DLD1 (cell line): Measurements from ENCODE around the gene SLC23A2.

Source experiments
- in situ Hi-C: cut with HindIII; loops from 2 replicates; pipeline ENCODE4 v1.10.0; 2017; ENCODE audit warnings: low sequenced_read_pairs

The SLC23A2 gene

DNA sequence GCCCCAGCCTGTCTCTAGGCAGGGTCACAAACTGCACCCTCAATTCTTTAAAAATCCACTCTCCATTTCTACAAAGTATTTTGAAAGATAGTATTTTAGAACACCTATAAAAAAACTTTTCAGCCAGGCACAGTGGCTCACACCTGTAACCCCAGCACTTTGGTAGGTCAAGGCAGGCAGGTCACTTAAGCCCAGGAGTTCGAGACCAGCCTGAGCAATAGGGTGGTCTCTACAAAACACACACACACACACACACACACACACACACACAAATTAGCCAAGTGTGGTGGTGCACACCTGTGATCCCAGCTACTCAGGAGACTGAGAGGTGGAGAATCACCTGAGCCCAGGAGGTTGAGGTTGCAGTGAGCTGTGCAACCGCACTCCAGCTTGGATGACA is 30.2 kb downstream of the SLC23A2 start:
- in situ Hi-C loops, result no loop called here

DNA sequence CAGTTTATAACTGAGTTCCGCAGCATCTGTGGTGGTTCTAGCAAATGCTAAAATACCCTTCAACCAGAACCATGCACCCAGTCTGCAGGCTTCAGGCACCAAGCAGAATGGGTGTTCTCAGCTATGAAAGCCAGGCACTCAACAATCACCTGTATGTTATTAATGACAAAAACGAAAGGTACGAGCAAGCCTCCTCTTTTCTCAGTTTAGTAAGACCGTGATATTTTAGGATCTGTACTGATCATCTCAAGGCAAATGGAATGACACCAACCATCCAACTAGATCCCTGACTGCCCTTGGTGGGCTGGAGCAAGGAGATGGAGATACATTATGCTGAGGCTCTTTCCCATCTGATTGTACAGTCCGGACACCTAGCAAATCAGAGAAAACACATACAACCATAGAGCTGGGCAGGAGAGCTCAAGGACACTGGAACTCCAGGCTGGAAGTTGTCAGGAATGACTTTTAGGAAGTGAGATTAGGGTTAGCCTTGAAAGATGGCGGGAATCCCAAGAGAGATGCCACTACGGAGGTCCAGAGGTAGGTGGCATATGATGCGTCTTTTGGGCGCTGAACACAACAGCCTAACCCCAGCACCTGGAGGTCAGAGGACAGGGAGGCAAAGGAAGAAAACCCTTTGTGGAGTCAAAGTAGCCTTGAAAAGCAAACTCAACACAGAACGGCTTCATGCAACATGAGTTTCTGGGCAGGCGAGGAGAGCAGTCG is 33.4 kb downstream of the SLC23A2 start:
- in situ Hi-C loops, result no loop called here

DNA sequence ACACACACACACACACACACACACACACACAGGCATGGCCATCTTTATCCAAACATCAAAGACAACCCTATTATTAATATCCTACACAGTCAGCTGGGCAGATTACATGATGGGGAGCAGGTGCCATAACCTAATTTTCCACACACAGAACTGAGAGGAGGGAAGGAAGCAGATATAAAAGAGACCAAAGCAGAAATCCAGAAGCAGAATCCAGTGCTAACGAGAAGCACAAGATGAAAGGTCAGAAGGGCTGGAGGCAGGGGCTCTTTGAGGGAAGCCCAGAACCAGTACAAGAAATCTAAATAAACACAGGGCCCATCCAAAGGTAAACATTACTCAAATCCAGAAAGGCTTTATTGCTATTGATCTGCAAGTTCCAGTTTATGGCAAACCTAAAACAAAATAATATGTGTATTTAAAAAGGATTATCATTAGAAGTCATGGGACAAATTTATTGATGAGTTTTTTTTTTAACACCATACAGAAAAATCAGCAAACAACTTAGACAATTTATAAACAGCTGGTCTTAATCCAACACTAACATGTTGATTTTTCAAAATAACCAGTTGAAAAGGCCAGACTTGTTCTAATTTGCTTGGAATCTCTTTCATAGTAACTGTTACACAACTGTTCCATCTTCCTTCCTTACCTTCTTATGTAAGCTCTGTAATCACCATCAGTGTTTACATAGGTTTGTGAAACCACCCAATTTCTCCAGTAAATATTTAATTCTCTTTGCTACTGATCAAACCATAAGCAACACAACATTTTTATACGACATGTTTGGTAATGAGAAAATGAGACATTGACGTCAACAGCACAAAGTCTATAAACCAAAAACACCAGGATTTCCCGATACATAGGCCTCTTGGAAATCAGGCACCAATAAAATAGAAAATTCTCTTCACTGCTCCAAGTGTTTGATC is 34.2 kb downstream of the SLC23A2 start:
- in situ Hi-C loops, result no loop called here

DNA sequence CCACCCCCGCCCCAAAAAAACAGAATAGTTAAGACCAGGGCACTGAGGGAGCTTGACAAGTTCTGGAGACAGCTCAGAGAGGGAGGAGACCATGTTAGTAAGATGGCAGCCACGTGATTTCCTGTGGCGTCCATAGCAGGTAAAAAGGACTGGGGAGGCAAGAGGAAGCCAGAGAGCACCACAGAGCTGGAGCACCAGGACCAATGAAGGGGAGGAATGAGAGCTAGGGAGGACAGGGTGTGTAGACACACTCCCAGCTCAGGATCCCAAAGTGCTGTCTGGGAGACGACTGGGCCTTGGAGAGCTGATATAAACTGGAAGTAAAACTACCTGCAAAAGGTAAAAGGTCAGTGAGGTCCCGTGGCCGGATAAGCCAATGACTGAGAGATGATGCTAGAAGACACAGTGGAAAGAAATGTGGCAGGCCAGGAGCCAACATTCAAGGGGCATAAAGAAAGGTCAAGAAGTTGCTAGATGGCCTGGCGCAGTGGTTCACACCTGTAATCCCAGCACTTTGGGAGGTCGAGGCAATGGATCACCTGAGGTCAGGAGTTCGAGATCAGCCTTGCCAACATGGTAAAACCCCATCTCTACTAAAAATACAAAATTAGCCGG is 39.0 kb downstream of the SLC23A2 start:
- in situ Hi-C loops, result no loop called here

DNA sequence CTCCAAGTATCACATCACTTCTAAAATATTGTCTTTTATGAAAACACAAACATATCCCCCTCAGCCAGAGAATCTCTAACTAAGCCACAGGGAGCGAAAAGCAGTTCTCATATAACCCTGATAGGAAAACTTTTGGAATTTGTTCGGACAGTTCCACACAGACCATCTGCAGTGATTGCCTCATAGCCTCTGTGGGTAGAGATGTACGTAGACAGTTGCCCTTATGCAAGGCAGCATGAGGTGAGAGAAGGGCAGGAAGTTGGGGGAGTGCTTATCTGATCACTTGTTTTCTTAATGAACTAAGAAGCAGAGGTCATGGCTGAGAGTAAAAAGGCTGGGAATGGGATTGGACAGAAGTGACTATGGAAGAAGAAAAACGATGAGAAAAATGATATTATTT is 39.6 kb downstream of the SLC23A2 start:
- in situ Hi-C loops, result no loop called here

DNA sequence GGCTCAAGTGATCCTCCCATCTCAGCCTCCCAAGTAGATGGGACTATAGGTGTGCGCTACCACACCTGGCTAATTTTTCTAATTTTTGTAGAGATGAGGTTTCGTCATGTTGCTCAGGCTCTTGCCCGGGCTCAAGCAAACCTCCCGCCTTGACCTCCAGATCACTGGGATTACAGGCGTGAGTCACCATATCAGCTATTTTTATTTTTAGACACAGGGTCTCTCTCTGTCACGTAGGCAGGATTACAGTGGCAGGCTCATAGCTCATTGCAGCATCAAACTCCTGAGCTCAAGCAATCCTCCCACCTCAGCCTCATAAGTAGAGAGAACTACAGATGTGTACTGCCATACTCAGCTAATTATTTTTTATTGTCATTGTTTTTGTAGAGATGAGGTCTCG is 41.7 kb downstream of the SLC23A2 start:
- in situ Hi-C loops, result no loop called here

GRCh38 chr20:4957939-4958362 is 43.4 kb downstream of the SLC23A2 start:
- in situ Hi-C loops, result no loop called here

- in situ Hi-C loops, result no loop called here
Observed at GRCh38 chr20:4957187-4957586, 44.1 kb downstream of the SLC23A2 start.

DNA sequence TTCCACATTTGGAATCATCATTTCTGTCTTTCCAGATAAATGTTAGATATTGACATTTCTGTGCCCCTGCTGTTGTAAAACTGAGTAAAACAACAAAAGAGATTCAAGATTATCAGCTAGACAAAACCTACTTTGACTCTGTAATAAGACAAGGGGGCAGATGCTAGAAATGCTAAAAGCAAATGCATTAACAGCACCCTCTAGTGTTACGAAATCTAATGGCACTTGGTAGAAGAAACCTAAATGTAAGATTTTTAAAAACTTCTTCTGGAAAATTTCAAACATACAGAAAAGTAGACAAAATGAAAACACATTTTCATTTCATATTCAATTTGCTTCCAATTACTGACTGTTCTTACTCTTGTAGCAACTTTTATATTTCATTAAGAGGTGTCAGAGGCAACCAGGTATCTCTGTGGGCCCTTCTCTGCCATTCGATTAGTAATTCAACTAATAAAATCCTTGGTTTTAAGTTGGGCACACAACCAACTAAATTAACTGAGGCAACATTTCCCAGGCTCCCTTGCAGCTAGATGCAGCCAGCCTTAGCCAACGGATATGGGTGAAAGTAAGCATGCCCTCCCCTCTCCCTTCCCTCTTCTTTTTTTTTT is 45.0 kb downstream of the SLC23A2 start:
- in situ Hi-C loops, result no loop called here

- in situ Hi-C loops, result no loop called here
Observed at GRCh38 chr20:4953881-4954280, 47.4 kb downstream of the SLC23A2 start.

GRCh38 chr20:4952229-4952628 is 49.1 kb downstream of the SLC23A2 start:
- in situ Hi-C loops, result no loop called here

DNA sequence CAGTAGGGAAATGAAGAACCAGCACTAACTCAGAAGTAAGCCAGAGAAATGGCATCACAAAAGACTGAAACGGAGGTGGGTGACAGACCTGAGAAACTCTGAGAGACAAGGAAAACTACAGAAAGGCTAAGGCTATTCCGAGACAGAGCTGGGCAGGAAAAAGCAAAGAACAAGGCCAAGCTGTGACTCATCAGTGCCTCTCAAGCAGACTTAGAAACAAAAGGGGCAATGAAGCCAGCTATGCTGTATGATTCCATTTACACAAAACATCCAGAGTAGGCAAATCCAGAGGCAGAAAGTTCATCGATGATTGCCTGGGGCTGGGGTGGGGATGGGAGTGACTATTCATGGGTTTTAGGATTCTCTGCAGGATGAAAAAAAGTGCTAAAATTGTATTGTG is 50.0 kb downstream of the SLC23A2 start:
- in situ Hi-C loops, result no loop called here

- in situ Hi-C loops, result no loop called here
Observed at GRCh38 chr20:4950841-4951240, 50.5 kb downstream of the SLC23A2 start.

DNA sequence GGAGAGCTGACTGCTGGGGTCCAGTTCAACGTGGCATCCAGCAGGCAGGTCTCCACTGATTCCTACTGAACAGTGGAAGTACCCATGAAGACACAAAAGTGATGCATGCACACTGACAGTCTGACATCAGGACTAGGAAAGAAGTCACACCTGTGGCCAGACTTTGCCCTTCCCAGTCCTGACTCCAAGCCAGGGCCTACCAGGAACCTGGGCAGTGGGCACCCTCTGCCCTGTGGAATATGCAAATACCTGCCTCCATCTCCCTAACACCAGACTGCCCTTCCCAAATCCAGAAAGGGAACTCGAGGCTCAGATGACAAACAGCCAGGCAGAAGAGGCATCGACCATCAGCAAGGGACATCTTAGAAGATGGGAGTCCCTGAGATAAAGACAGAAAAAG is 50.9 kb downstream of the SLC23A2 start:
- in situ Hi-C loops, result no loop called here

- in situ Hi-C loops, result no loop called here
Observed at GRCh38 chr20:4949833-4950178, 51.5 kb downstream of the SLC23A2 start.

- in situ Hi-C loops, result no loop called here
Observed at GRCh38 chr20:4947817-4948559, 53.3 kb downstream of the SLC23A2 start.

DNA sequence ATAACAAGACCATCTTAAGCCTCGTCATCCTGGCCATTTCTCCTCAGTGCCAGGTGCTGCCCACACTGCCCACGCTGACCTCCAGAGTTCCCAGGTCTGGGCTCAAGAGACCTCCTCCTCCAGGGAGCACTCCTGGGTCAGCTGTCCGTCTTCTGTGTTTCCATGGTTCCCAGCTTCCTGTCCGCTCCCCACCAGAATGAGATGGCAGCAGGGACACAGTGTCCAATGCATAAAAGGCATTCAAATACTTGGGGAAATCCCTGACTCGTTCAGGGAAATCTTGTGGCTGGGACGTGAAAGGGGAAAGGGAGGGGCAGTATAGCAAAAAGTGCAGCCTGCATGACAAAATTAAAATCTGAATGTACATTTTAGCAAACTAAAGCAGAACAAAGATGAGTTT is 54.3 kb downstream of the SLC23A2 start:
- in situ Hi-C loops, result no loop called here

DNA sequence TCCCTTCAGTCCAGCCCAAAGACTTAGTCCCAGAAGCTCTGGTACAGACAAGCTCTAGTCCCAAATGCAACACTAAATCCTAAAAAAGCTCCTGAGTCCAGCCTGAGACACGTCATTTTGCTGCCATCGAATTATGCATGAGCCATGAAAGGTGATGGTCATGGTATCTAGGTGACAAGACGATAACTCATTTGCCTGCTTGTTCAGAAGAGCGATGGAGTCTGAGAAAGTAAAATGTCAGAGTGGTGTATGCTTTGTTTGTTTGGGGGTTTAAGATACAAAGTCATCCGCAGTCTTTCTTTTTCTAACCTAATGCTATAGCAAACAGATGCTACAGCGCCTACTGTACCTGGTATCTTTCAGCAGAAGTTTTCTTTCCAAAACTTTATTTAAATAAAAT is 54.7 kb downstream of the SLC23A2 start:
- in situ Hi-C loops, result no loop called here

DNA sequence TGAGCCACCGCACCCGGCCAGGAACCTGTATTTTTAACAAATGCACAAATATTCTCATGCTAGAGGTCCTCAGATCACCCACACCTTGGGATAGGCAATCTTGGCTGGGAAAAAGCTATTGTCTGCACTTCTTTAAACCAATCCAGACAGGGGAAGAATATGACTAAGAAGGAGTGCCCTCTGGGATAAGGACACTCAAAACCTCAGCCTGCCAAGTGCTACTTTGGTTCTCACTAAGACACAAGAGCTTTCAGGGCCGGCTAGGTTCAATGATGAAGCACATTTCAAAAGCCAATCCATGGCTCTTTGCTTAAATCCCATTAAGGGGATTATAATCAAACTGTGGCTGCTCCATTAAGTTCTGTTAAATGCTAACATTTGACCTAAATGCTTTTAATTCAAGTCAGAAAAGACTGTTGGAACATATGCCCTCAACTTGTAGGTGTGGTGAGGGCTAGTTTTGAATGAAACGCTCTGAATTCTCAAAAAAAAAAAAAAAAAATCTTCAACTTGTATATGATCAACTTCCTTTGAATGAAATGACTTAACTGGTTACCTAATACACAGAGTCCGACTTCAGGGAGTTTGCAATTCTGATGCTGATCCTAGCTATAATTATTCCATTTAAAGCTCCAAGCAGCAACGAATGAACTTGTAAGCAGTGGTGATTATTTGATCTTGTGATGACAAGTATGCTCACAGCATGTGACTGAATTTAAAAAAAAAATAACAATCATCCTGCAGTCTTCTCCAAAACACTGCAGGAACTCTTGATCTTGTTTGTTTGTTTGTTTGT is 56.6 kb downstream of the SLC23A2 start:
- in situ Hi-C loops, result no loop called here

DNA sequence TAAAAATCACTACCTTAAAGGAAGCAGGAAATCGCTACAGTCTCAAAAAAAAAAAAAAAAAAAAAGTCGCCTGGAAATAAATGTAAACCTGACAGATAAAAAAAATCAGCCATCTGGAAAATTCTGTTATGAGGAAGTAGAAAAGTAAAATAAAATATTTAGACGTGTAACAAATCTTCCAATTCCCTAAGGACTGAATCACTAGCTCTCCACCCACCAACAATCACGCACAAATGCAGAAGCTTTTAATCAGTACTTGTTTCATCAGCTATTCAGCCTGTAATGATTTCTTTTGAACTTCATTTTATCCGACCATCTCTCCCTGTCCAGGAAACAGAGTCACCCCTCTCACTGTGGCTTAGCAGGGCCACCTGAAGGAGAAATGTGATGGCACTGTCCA is 59.0 kb downstream of the SLC23A2 start:
- in situ Hi-C loops, result no loop called here
